ENCODE measurements around the gene DYNLL1. TPM values are rescaled to one million over a fixed set of nuclear protein-coding genes. Genes with fewer than 3 reads are reported as not detected.
A peak's percentile ranks its signal among the peaks of the same experiment; 100 is the strongest.

The DYNLL1 gene
- total RNA-seq, 1 experiment from 2014 or later, result 618 TPM

GRCh38 chr12:120470150-120470784, 25.6 kb upstream of the DYNLL1 start:
- no peak overlapping the region for H4K5ac ChIP-seq (ENCODE audit: insufficient read length, low read depth, low read length)
- no peak overlapping the region for H2BK15ac ChIP-seq (ENCODE audit: low read depth, low read length)
- no peak overlapping the region for H2BK12ac ChIP-seq (ENCODE audit: insufficient read length, low read depth, low read length)
- no peak overlapping the region for H3K23ac ChIP-seq (ENCODE audit: insufficient read length, low read depth, low read length)
- no peak overlapping the region for H4K91ac ChIP-seq (ENCODE audit: insufficient read length, low read depth, low read length)
- H2AK5ac ChIP-seq (ENCODE audit: insufficient read length, low read length), result no peak overlapping the region
- peaks cover 7% of the 10 kb centered on the region for H3K23me2 ChIP-seq (ENCODE audit: insufficient read length, low read depth, low read length, poor library complexity, severe bottlenecking)
- no peaks in the 10 kb centered on the region for H4K20me1 ChIP-seq (ENCODE audit: control insufficient read depth, insufficient read depth, insufficient read length)
- peaks cover 27 to 34% of the 10 kb centered on the region in 2 experiments for H3K4me1 Mint-ChIP-seq
- no peaks in the 10 kb centered on the region for H3K9me3 Mint-ChIP-seq
- H3K4me1 ChIP-seq (ENCODE audit: insufficient read depth, low read length), result no peaks in the 10 kb centered on the region; the same call in 1 of the 2 replicates
- peak overlapping the region; percentile 38 for H3K18ac ChIP-seq (ENCODE audit: insufficient read length, low read depth, low read length)
- no peak overlapping the region for H4K8ac ChIP-seq (replicated peaks; ENCODE audit: insufficient read length, low read depth, low read length)
- WGBS (ENCODE audit: extremely low coverage, insufficient read length, low lambda C conversion rate), result no CpG with 5 or more reads among the region's 26 CpGs
- H3K27me3 Mint-ChIP-seq (ENCODE audit: low read depth), result no peaks in the 10 kb centered on the region
- no peak overlapping the region for H3T11ph ChIP-seq (ENCODE audit: low read length)
- H3K27ac ChIP-seq (ENCODE audit: insufficient read length, low read depth, low read length), result no peak overlapping the region
- no peak overlapping the region for H3K56ac ChIP-seq (ENCODE audit: insufficient read length, low read depth, low read length)
- H2BK120ac ChIP-seq (ENCODE audit: low read depth, low read length, poor library complexity, severe bottlenecking), result no peak overlapping the region
- peaks cover 3% of the 10 kb centered on the region for H3K79me1 ChIP-seq (ENCODE audit: insufficient read depth, low read depth, low read length, poor library complexity, severe bottlenecking)
- H3K36me3 Mint-ChIP-seq (ENCODE audit: insufficient read depth in 1 of 3, low read depth in 3 of 3), result peaks cover 13 to 27% (median 19%) of the 10 kb centered on the region in 3 experiments
- H3K4me2 ChIP-seq (ENCODE audit: insufficient read depth, insufficient read length, low read length), result peak overlapping the region; percentile 59
- peak overlapping the region in 2 of 3 experiments; percentile 10 to 93; a peak in 2 of 7 replicates for H3K27ac Mint-ChIP-seq
- H2AFZ ChIP-seq (ENCODE audit: low read length), result no peak overlapping the region
- no peak for DNase-seq
- no peak overlapping the region for H2BK20ac ChIP-seq (ENCODE audit: low read depth, low read length, poor library complexity, severe bottlenecking)
- H2BK5ac ChIP-seq (ENCODE audit: insufficient read length, low read length), result no peak overlapping the region
- peak overlapping the region; percentile 92 to 94 for H3K4me3 Mint-ChIP-seq
- no peaks in the 10 kb centered on the region for H3K9me3 ChIP-seq (ENCODE audit: control insufficient read depth, low read depth, low read length)
- H3K4ac ChIP-seq (ENCODE audit: low read depth, low read length), result no peak overlapping the region
- no peaks in the 10 kb centered on the region for H3K27me3 ChIP-seq (ENCODE audit: insufficient read depth, low read length)
- H3K14ac ChIP-seq (ENCODE audit: insufficient read depth, low read length), result no peak overlapping the region; the same call in 1 of the 2 replicates
- H3K9ac ChIP-seq (ENCODE audit: extremely low read depth, insufficient read length, low read length), result peak overlapping the region; percentile 0
- TF ChIP-seq CTCF (conservative IDR thresholded peaks at IDR 0.05), result no peak
- peaks cover 11% of the 10 kb centered on the region; the same call in 1 of the 2 replicates for H3K79me2 ChIP-seq (ENCODE audit: insufficient read depth, low read length)
